Muscle of leg (tissue), 16 donors: ENCODE results near the gene MYOCD. TPM values are rescaled to one million over a fixed set of nuclear protein-coding genes. Genes with fewer than 3 reads are reported as not detected.

Source experiments
- DNase-seq: peaks from one replicate; pipeline ENCODE4 v3.0.0; 2013
- H3K27ac ChIP-seq: one replicate; pipeline ENCODE4 v1.5.1; 2013; ENCODE audit warnings: mild to moderate bottlenecking, low read length, control low read depth
- H3K27me3 ChIP-seq: one replicate; pipeline ENCODE4 v1.6.1; 2013; ENCODE audit warnings: low read length; ENCODE audit not compliant: control insufficient read depth, insufficient read depth
- H3K36me3 ChIP-seq: one replicate; pipeline ENCODE4 v1.6.1; 2013; ENCODE audit warnings: low read length; ENCODE audit not compliant: control insufficient read depth, insufficient read depth
- H3K4me1 ChIP-seq: one replicate; pipeline ENCODE4 v1.6.1; 2013; ENCODE audit warnings: low read length; ENCODE audit not compliant: control insufficient read depth, insufficient read depth
- H3K4me3 ChIP-seq: one replicate; pipeline ENCODE4 v1.5.1; 2013; ENCODE audit warnings: low read length, control low read depth
- H3K9me3 ChIP-seq: replicated peaks from 2 replicates; pipeline ENCODE4 v1.6.1; 2013; ENCODE audit warnings: low read depth, low read length; ENCODE audit not compliant: control insufficient read depth
- WGBS: methylation state at CpG from one replicate; pipeline ENCODE4 v1.1.5; 2013; ENCODE audit warnings: missing lambda C conversion rate; ENCODE audit not compliant: insufficient coverage; 5-methylcytosine and 5-hydroxymethylcytosine counted together
- long read RNA-seq, 11 donors: transcript quantifications; one replicate each; lab custom pipeline, GENCODE V29; 2026
- polyA plus RNA-seq, 8 donors: library from polyadenylated mRNA; unstranded; fragments of 120-200 nt; gene quantifications; one replicate each; pipeline versions ENCODE4 v1.2.1 to v1.2.3, GENCODE V29; 2013; ENCODE audit warnings: inconsistent platforms in 1 of 8, low replicate concordance in 1 of 8; ENCODE audit not compliant: insufficient read length in 8 of 8, insufficient read depth in 1 of 8
- total RNA-seq: library from RNA; stranded (reverse); fragments of 120-200 nt; gene quantifications from one replicate; pipeline ENCODE4 v1.2.4, GENCODE V29; 2013

The MYOCD gene
- total RNA-seq (0.44 TPM), polyA plus RNA-seq (1 to 10 TPM in 2 of 8 donors, under 1 TPM in 6; 0.34 to 1.2 (median 0.74) TPM)
- long read RNA-seq, donor 1, result 0 reads
- long read RNA-seq, donor 2, result 0 reads
- long read RNA-seq, donor 3, result 0 reads
- long read RNA-seq, donor 4, result 0 reads
- long read RNA-seq, donor 5, result 0 reads
- long read RNA-seq, donor 6, result 0 reads
- long read RNA-seq, donor 7, result 0 reads
- long read RNA-seq, donor 8, result 0 reads
- long read RNA-seq, donor 9, result 0 reads
- long read RNA-seq, donor 10, result 0 reads
- long read RNA-seq, donor 11, result 0 reads

- Histone ChIP-seq H3K27me3 (peaks cover 41% of the 10 kb centered on the region), H3K4me3 (peak within 1 kb of the TSS; percentile 42), H3K27ac (no peak within 1 kb of the TSS), H3K36me3 (no peaks in the 10 kb centered on the region), H3K9me3 (no peaks in the 10 kb centered on the region), H3K4me1 (peaks cover 20% of the 10 kb centered on the region)
- DNase-seq, result peak; percentile 51
- WGBS, result under 1% methylated on average over 73 of the region's 78 CpGs
Observed at GRCh38 chr17:12665263-12666210, at the start of gene MYOCD. TSS of gene MYOCD (plus strand) at chr17:12665890. CDS start at chr17:12666189, 299 bp downstream.

GRCh38 chr17:12616161-12616560, 49.5 kb upstream of the MYOCD start:
- Histone ChIP-seq H3K36me3 (no peaks in the 10 kb centered on the region), H3K27ac (no peak overlapping the region), H3K9me3 (no peaks in the 10 kb centered on the region), H3K4me1 (no peaks in the 10 kb centered on the region), H3K27me3 (no peaks in the 10 kb centered on the region), H3K4me3 (no peak overlapping the region)
- 76% methylated on average over 2 of the region's 2 CpGs for WGBS
- no peak for DNase-seq

GRCh38 chr17:12618557-12618956, 47.1 kb upstream of the MYOCD start:
- Histone ChIP-seq H3K4me3 (no peak overlapping the region), H3K4me1 (no peaks in the 10 kb centered on the region), H3K27ac (no peak overlapping the region), H3K36me3 (no peaks in the 10 kb centered on the region), H3K27me3 (no peaks in the 10 kb centered on the region), H3K9me3 (no peaks in the 10 kb centered on the region)
- WGBS, result no CpG with 5 or more reads among the region's 2 CpGs
- DNase-seq, result no peak

GRCh38 chr17:12619459-12620199, 46.1 kb upstream of the MYOCD start:
- H3K4me1 ChIP-seq, result no peaks in the 10 kb centered on the region
- no peak overlapping the region for H3K27ac ChIP-seq
- WGBS, result 53% methylated on average over 2 of the region's 7 CpGs
- DNase-seq, result no peak
- H3K27me3 ChIP-seq, result no peaks in the 10 kb centered on the region
- H3K4me3 ChIP-seq, result no peak overlapping the region
- no peaks in the 10 kb centered on the region for H3K36me3 ChIP-seq
- H3K9me3 ChIP-seq, result no peaks in the 10 kb centered on the region

- DNase-seq, result no peak
- Histone ChIP-seq H3K4me3 (no peak overlapping the region), H3K27ac (no peak overlapping the region), H3K4me1 (no peaks in the 10 kb centered on the region), H3K9me3 (no peaks in the 10 kb centered on the region), H3K27me3 (no peaks in the 10 kb centered on the region), H3K36me3 (no peaks in the 10 kb centered on the region)
- no CpG with 5 or more reads among the region's 5 CpGs for WGBS
Observed at GRCh38 chr17:12620200-12620720, 45.4 kb upstream of the MYOCD start.

GRCh38 chr17:12622726-12623125, 43.0 kb upstream of the MYOCD start:
- H3K27me3 ChIP-seq, result no peaks in the 10 kb centered on the region
- no peak overlapping the region for H3K4me3 ChIP-seq
- H3K36me3 ChIP-seq, result no peaks in the 10 kb centered on the region
- H3K27ac ChIP-seq, result no peak overlapping the region
- DNase-seq, result no peak
- no peaks in the 10 kb centered on the region for H3K9me3 ChIP-seq
- 59% methylated on average over 6 of the region's 11 CpGs for WGBS
- no peaks in the 10 kb centered on the region for H3K4me1 ChIP-seq

- H3K4me3 ChIP-seq, result no peak overlapping the region
- H3K4me1 ChIP-seq, result no peaks in the 10 kb centered on the region
- DNase-seq, result no peak
- no peaks in the 10 kb centered on the region for H3K9me3 ChIP-seq
- no peak overlapping the region for H3K27ac ChIP-seq
- WGBS, result 78% methylated on average over 12 of the region's 16 CpGs
- H3K27me3 ChIP-seq, result no peaks in the 10 kb centered on the region
- no peaks in the 10 kb centered on the region for H3K36me3 ChIP-seq
Observed at GRCh38 chr17:12623220-12623848, 42.4 kb upstream of the MYOCD start.

GRCh38 chr17:12624211-12624610, 41.5 kb upstream of the MYOCD start:
- no CpG with 5 or more reads among the region's 3 CpGs for WGBS
- Histone ChIP-seq H3K4me3 (no peak overlapping the region), H3K27me3 (no peaks in the 10 kb centered on the region), H3K4me1 (no peaks in the 10 kb centered on the region), H3K9me3 (no peaks in the 10 kb centered on the region), H3K27ac (no peak overlapping the region), H3K36me3 (no peaks in the 10 kb centered on the region)
- DNase-seq, result no peak

GRCh38 chr17:12625092-12625491, 40.6 kb upstream of the MYOCD start:
- DNase-seq, result no peak
- Histone ChIP-seq H3K36me3 (no peaks in the 10 kb centered on the region), H3K4me3 (no peak overlapping the region), H3K27ac (no peak overlapping the region), H3K27me3 (no peaks in the 10 kb centered on the region), H3K4me1 (no peaks in the 10 kb centered on the region), H3K9me3 (no peaks in the 10 kb centered on the region)
- no CpG with 5 or more reads among the region's 4 CpGs for WGBS
